ENCODE measurements around the gene CTIF.
"Not testable (repeated sequence)": the region's sequence is repeated elsewhere in the genome, so short reads cannot be mapped to it uniquely, and the experiment has no call there.

CTIF gene

GRCh38 chr18:48715711-48716361 is 177.0 kb downstream of the CTIF start:
- no peak for DNase-seq

GRCh38 chr18:48717227-48717626 is 178.4 kb downstream of the CTIF start:
- not testable (repeated sequence) for DNase-seq

GRCh38 chr18:48718251-48718959 is 179.6 kb downstream of the CTIF start:
- DNase-seq: no peak

- no peak for DNase-seq
These were observed 180.6 kb downstream of the CTIF start for GRCh38 chr18:48719388-48719787.

GRCh38 chr18:48719974-48720654 is 181.3 kb downstream of the CTIF start:
- peak; percentile 90 for DNase-seq

GRCh38 chr18:48720655-48721025 is 181.8 kb downstream of the CTIF start:
- DNase-seq: no peak

GRCh38 chr18:48721312-48721711 is 182.5 kb downstream of the CTIF start:
- DNase-seq: peak; percentile 35

- no peak for DNase-seq
These were observed 184.2 kb downstream of the CTIF start for GRCh38 chr18:48723016-48723415.

GRCh38 chr18:48723837-48724236 is 185.0 kb downstream of the CTIF start:
- no peak for DNase-seq

- no peak for DNase-seq
These were observed 185.6 kb downstream of the CTIF start for GRCh38 chr18:48724442-48724841.

GRCh38 chr18:48724939-48725338 is 186.1 kb downstream of the CTIF start:
- no peak for DNase-seq

- DNase-seq: no peak
These were observed 186.7 kb downstream of the CTIF start for GRCh38 chr18:48725562-48725961.

GRCh38 chr18:48727681-48728080 is 188.8 kb downstream of the CTIF start:
- no peak for DNase-seq

GRCh38 chr18:48728204-48728833 is 189.5 kb downstream of the CTIF start:
- peak; percentile 99 for DNase-seq

GRCh38 chr18:48729404-48729803 is 190.6 kb downstream of the CTIF start:
- peak; percentile 71 for DNase-seq

GRCh38 chr18:48730010-48730409 is 191.2 kb downstream of the CTIF start:
- no peak for DNase-seq

- DNase-seq: no peak
These were observed 194.1 kb downstream of the CTIF start for GRCh38 chr18:48732767-48733424.

GRCh38 chr18:48733643-48734253 is 194.9 kb downstream of the CTIF start:
- DNase-seq: no peak

GRCh38 chr18:48734460-48734859 is 195.6 kb downstream of the CTIF start:
- no peak for DNase-seq

- DNase-seq: peak; percentile 59
These were observed 196.3 kb downstream of the CTIF start for GRCh38 chr18:48735080-48735676.

GRCh38 chr18:48735681-48736255 is 196.9 kb downstream of the CTIF start:
- DNase-seq: no peak
